HG02571 (cell line): Measurements from ENCODE around the gene STIM1.
"Not testable (repeated sequence)": the region's sequence is repeated elsewhere in the genome, so short reads cannot be mapped to it uniquely, and the experiment has no call there.

Experiments
- ATAC-seq: cut with Tn5 transposase; IDR thresholded peaks from one replicate; pipeline ENCODE4 v1.9.1; 2021; ENCODE audit warnings: mild to moderate bottlenecking, moderate library complexity; ENCODE audit not compliant: unreplicated experiment

Gene STIM1

GRCh38 chr11:3879967-3880542 is 24.6 kb downstream of the STIM1 start:
- ATAC-seq: no peak

- ATAC-seq: no peak
Measured at GRCh38 chr11:3880724-3881123, 25.3 kb downstream of the STIM1 start.

- no peak for ATAC-seq
Measured at GRCh38 chr11:3882655-3883054, 27.2 kb downstream of the STIM1 start.

- ATAC-seq: no peak
Measured at GRCh38 chr11:3885855-3886254, 30.4 kb downstream of the STIM1 start.

GRCh38 chr11:3886985-3887384 is 31.5 kb downstream of the STIM1 start:
- ATAC-seq: no peak

DNA sequence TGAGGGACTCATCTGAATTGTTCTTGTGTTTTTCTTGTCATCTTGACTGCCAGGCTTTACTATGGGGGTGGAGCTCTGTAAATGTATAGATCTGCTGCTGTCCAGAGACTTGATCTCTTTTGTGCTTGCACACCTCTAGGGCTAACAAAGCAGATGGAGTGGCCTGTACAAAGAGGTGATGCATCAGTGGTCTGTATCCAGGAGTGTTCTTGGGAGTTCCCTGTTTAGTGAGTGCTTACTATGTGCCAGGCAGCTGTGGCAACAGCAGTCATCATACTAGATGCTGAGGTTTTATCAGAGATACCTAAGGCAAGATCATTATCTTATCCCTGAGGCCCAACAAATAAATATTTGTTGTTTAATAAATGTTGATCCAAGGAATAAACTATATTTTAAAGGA is 33.4 kb downstream of the STIM1 start:
- no peak for ATAC-seq

- ATAC-seq: no peak
Measured at GRCh38 chr11:3890014-3890413, 34.5 kb downstream of the STIM1 start.

DNA sequence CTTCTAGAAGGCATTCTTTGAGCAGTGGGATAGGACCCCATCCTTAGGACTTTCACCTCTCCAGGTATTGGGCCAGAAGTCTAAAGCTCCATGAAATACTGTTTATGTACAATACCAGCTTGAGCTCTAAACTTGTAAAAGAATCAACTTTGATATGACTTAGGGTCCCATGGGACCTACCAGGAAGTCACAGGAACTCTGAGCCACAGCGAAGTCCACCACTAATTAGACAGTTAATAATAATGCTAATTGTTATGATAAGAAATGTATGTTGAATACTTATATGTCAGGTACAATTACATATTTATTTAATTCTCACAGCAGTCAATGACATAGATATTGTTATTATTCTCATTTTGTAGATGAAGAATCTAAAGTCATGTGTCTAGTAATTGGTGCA is 35.3 kb downstream of the STIM1 start:
- ATAC-seq: no peak

DNA sequence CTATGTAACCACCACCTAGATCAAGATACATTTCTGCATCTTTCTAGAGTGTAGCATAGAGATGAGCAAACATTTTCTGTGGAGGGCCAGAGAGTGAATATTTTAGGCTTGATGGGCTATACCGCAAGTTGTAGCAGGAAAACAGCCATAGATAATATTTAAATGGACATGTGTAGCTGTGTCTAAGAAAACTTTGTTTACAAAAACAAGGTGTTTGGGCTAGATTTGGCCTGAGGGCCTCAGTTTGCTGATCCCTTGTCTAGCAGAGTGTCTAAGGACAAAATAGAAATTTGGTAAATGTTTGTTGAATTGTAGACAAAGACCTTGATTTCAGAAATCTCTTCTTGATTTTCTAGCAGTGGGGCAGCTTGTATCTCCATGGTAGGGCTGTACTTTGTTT is 36.3 kb downstream of the STIM1 start:
- no peak for ATAC-seq

DNA sequence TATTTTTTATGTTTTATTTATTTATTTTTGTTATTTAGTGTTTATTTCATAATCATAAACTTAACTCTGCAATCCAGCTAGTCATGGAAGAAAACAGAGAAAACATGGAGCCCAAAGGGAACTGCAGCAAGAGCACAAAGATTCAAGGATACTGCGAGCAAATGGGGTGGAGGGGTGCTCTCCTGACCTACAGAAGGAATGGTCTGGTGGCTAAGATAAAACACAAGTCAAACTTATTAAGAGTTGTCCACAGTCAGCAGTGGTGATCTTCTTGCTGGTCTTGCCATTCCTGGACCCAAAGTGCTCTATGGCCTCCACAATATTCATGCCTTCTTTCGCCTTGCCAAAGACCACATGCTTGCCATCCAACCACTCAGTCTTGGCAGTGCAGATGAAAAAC is 36.7 kb downstream of the STIM1 start:
- ATAC-seq: no peak

DNA sequence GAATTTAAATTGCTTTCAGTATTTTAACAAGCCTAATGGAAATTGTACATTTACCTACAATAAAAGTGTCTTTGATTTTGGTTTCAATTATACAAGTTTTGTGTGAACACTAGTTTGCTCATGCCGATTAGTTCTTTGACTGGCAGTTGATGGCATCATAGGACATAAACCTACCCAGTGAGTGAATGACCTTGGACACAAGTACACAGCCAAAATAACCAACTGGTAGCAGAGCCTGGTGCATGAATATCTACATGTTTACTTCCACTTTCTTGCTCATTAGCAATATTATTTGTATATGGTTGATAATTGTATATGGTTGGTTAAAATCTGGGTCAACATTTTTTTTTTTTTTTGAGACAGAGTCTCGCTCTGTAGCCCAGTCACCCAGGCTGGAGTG is 37.8 kb downstream of the STIM1 start:
- no peak for ATAC-seq

DNA sequence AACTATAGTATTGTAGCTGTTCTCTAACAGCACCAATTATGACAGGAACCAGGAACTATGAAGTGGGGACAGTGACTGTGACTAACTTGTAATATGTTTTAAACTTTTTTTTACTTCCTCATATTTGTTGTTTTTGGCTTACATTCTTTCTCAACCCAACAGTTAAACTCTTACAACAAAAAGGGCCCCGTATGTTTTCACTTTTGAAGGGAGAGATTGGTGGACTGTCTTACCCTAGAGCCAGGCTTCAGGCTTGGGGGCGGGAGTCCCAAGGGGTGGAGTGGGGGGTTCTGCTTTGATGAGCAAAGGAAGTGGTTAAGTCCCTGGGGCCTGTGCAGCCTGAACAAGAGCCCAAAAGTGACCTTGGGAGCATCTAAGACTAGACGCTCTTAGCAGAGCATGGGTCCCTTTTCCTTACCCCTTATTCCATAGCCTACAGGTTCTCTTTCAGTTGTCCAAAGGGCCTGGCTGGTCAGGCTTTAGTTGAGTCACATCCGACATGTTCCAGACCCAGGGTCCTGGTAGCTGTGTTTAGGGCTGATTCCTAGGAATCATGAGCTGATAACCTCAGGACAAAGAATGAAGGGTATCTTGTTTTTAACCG is 38.8 kb downstream of the STIM1 start:
- peak; percentile 98 for ATAC-seq

DNA sequence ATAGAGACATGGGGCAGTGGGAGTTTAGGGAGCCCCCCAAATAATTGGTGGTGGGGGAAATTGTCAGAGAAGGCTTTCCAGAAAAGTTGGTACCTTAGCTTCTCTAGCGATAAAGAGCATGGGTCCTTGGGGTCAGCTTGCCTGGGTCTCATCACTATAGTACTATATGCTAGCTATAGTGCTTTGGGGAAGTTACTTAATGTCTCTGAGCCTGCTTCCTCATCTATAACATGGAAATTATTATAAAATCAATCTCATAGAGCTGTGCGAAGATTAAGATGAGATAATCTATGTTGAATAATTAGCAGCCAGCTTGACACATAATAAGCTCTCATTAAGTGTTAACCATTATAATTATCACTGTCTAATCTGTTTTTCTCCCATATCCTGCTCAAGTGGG is 41.2 kb downstream of the STIM1 start:
- no peak for ATAC-seq

DNA sequence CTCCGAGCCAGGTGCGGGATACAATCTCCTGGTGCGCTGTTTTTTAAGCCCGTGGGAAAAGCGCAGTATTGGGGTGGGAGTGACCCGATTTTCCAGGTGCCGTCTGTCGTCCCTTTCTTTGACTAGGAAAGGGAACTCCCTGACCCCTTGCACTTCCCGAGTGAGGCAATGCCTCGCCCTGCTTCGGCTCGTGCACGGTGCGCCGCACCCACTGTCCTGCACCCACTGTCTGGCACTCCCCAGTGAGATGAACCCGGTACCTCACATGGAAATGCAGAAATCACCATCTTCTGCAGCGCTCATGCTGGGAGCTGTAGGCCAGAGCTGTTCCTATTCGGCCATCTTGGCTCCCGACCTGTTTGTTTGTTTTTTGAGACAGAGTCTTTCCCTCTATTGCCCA is 44.8 kb downstream of the STIM1 start:
- not testable (repeated sequence) for ATAC-seq

DNA sequence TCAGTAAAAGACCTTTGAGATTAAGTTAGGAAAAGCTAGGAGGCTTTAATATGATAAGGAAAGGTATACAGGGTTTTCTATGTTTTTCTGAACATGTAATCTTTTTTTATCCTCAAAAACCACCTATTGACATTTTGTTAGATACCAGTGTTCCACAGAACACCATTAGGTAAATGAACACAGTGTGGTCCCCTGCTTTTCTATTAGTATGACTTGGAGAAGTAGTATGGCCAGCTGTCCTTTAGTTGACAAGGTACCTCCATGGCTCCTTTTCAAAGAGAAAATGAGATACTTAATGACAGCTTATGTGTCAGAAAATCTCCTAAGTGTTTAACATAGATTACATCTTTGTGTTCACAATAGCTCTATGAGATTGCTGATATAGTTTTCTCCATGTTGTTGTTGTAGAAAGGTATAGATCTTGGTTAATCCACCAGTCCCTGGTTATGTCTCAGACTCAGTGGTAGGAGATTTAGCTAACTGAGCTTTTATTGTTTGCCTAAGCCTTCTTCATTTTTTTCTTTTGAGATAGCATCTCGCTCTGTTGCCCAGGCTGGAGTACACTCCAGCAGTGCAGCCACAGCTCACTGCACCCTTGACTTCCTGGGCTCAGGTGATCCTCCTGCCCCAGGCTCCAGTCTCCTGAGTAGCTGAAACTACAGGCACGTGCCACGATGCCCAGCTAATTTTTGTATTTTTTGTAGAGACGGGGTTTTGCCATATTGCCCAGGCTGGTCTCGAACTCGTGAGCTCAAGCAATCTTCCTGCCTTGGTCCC is 46.0 kb downstream of the STIM1 start:
- no peak for ATAC-seq

DNA sequence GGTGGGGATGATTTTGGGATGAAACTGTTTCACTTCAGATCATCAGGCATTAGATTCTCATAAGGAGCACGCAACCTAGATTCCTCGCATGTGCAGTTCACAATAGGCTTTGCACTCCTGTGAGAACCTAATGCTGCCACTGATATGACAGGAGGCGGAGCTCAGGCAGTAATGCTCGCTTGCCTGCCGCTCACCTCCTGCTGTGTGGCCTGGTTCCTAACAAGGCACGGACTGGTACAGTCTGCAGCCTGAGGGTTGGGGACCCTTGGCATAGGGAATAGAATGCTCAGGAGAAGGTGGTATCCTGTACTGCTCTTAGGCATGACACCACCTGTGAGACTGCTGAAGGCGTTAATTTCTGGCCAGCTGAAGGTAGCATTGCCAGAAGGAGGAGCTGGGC is 47.0 kb downstream of the STIM1 start:
- no peak for ATAC-seq

GRCh38 chr11:3903207-3903896 is 47.9 kb downstream of the STIM1 start:
- ATAC-seq: no peak

DNA sequence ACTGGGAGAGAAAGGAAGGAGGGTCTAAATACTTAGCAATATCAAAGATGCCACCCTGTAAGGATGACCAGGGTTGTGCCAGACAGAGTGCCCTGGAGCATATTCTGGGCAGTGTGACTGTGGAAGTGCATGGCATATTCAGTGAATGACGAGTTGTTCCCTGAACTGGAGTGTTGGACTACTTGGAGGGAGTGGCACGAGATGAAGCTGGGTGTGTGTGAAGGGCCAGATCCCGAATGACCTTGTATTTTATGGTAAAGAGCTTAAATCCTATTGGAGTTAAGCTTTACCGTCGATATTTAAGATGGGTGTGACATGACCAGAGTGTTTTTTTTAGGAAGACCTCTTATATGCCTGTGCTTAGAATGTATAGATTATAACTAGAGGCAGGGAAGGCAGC is 48.8 kb downstream of the STIM1 start:
- ATAC-seq: no peak

DNA sequence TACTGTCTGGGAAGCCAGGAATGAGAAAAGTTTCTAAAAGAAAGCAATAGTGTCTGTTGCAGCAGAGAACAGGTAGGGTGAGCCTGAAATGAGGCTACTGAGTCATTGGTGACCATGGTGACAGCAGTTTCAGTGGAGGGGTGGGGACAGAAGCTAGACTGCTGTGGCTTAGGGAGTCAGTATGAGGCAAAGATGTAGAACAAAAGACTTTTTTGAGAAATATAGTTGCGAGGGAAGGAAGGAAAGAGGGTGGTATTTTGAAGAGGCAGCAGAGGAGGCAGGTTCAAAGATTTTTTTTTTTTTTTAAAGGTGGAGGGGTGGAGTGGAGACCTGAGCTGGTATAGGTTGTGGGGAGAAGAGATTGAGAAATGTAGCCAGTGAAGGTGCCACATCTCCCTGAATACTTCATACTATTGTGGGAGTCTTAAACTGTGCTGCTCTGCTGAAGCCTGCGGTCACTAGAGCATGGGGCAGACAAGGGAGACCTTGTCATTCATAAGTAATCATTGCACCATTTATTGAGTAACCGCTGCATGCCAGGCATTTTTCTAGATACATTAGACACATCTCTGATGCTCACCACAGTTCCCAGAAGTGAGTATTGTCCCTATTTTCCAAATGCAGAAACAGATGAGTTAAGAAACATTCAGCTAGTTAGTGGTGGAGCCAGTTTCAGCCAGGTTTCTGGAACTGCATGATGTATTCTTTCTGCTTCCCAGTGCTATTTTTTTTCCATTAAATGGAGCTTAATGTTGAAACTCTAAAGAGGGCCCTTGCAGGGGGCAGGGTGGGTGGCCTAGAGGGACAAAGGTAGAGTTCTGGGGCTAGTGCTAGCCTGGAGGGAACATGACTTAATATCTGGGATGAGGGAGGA is 49.9 kb downstream of the STIM1 start:
- ATAC-seq: peak; percentile 76

GRCh38 chr11:3906166-3906565 is 50.7 kb downstream of the STIM1 start:
- no peak for ATAC-seq

DNA sequence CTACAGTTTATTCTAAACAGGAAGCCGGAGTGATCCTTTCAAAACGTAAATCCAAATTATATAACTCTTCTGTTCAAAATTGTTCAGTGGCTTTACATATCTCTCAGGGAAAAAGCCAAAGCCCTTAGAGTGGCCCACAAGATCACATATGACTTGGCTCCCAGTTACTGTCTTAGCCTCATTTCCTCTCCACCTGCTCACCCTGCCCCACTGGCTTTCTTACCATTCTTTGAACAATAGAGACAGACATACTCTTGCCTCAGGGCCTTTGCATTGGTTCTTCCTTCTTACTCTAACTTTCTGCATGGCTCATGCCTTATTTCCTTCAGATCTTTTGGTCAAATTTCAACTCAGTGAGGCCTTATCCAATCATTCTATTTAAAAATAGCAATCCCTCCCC is 52.1 kb downstream of the STIM1 start:
- ATAC-seq: no peak
